A673 (cell line): Measurements from ENCODE around the gene UVRAG. TPM values are rescaled to one million over a fixed set of nuclear protein-coding genes. Genes with fewer than 3 reads are reported as not detected.
"Not testable (repeated sequence)": the region's sequence is repeated elsewhere in the genome, so short reads cannot be mapped to it uniquely, and the experiment has no call there.

ENCODE experiments used
- BruUV-seq: library from RNA; stranded (reverse); fragments of 400-500 nt; replicated peaks from 2 replicates; lab custom pipeline; 2021; lab: Mats Ljungman, UMichigan
- CTCF ChIA-PET: fragments of 300-600 bp; sonication (Branson Sonifier 250); formaldehyde crosslinking; loops from one replicate; lab custom pipeline; 2022; ENCODE audit warnings: antibody characterized with exemption; lab: Charles Lee
- POLR2A ChIA-PET: fragments of 300-600 bp; sonication (Branson Sonifier 250); formaldehyde crosslinking; loops from one replicate; lab custom pipeline; 2022; ENCODE audit warnings: antibody characterized with exemption; ENCODE audit not compliant: low non-redundant PET; lab: Charles Lee
- DNase-seq: peaks from one replicate; pipeline ENCODE4 v3.0.0-alpha.2; 2015; ENCODE audit warnings: low spot score
- H3K27ac ChIP-seq: fragments of 200-600 bp; sonication (generic); 2 replicates; pipeline ENCODE4 v1.5.1; 2016; ENCODE audit warnings: mixed run types, low read depth, mild to moderate bottlenecking, mixed read lengths, antibody characterized with exemption, low read length; ENCODE audit not compliant: poor library complexity, severe bottlenecking
- H3K27me3 ChIP-seq: fragments of 200-600 bp; sonication (generic); replicated peaks from 2 replicates; pipeline ENCODE4 v1.6.1; 2017; ENCODE audit warnings: mixed run types, low read depth, mild to moderate bottlenecking, mixed read lengths, antibody characterized with exemption, low read length; ENCODE audit not compliant: insufficient read depth, poor library complexity
- H3K36me3 ChIP-seq: fragments of 200-600 bp; sonication (generic); 2 replicates; pipeline ENCODE4 v1.6.1; 2016; ENCODE audit warnings: mixed run types, mild to moderate bottlenecking, mixed read lengths, antibody characterized with exemption, low read length; ENCODE audit not compliant: insufficient read depth, poor library complexity, severe bottlenecking
- H3K4me1 ChIP-seq: fragments of 200-600 bp; sonication (generic); 2 replicates; pipeline ENCODE4 v1.6.1; 2017; ENCODE audit warnings: mixed run types, mild to moderate bottlenecking, mixed read lengths, antibody characterized with exemption, low read length; ENCODE audit not compliant: insufficient read depth, poor library complexity, severe bottlenecking
- H3K4me3 ChIP-seq: fragments of 200-600 bp; sonication (generic); 2 replicates; pipeline ENCODE4 v1.5.1; 2016; ENCODE audit warnings: low read depth, mixed run types, mild to moderate bottlenecking, mixed read lengths, low read length; ENCODE audit not compliant: poor library complexity, severe bottlenecking
- H3K9me3 ChIP-seq: fragments of 200-600 bp; sonication (generic); 2 replicates; pipeline ENCODE4 v1.6.1; 2016; ENCODE audit warnings: mixed run types, low read depth, mild to moderate bottlenecking, mixed read lengths, antibody characterized with exemption, low read length; ENCODE audit not compliant: poor library complexity, severe bottlenecking
- CTCF ChIP-seq: fragments of 300-800, 200-600 bp; sonication (generic); conservative IDR thresholded peaks from 2 replicates; pipeline ENCODE4 v1.5.1; 2017; ENCODE audit warnings: low read depth, mild to moderate bottlenecking, antibody characterized with exemption, low read length, moderate library complexity, mixed read lengths
- EZH2 ChIP-seq: fragments of 200-600 bp; sonication (generic); IDR thresholded peaks from 2 replicates; pipeline ENCODE4 v1.6.1; 2017; ENCODE audit warnings: borderline replicate concordance, low read depth, mild to moderate bottlenecking, mixed read lengths, antibody characterized with exemption, low read length; ENCODE audit not compliant: poor library complexity, severe bottlenecking
- intact Hi-C: fragments of 100-400 bp; cut with micrococcal nuclease; formaldehyde crosslinking; loops from one replicate; pipeline ENCODE4 v1.10.0; 2022; ENCODE audit not compliant: unreplicated experiment
- total RNA-seq: library from RNA; stranded (reverse); gene quantifications from 2 replicates; pipeline ENCODE4 v1.2.3, GENCODE V29; 2021

The UVRAG gene
- total RNA-seq, 1 experiment from 2014 or later = 21.1 TPM

GRCh38 chr11:76075716-76076115 is 260.7 kb downstream of the UVRAG start:
- Histone ChIP-seq H3K4me1 (peaks cover 34% of the 10 kb centered on the region), H3K9me3 (no peaks in the 10 kb centered on the region), H3K27ac (no peak overlapping the region), H3K4me3 (no peak overlapping the region), H3K36me3 (no peaks in the 10 kb centered on the region), H3K27me3 (no peaks in the 10 kb centered on the region)
- intact Hi-C loops = no loop called here
- CTCF ChIA-PET = no interaction called here
- DNase-seq = peak; percentile 7
- TF ChIP-seq EZH2 = no peak
- TF ChIP-seq CTCF = no peak
- BruUV-seq = no TSS peak
- POLR2A ChIA-PET = no interaction called here

GRCh38 chr11:76076253-76076652 is 261.2 kb downstream of the UVRAG start:
- H3K27me3 ChIP-seq, CTCF ChIA-PET, POLR2A ChIA-PET, DNase-seq, H3K9me3 ChIP-seq, BruUV-seq, H3K4me3 ChIP-seq, intact Hi-C loops, H3K36me3 ChIP-seq, H3K27ac ChIP-seq: not testable (repeated sequence)
- H3K4me1 ChIP-seq = peaks cover 34% of the 10 kb centered on the region

- no peak for DNase-seq
Observed at GRCh38 chr11:76076749-76077148, 261.7 kb downstream of the UVRAG start.

More at GRCh38 chr11:76076749-76077148, 261.7 kb downstream of the UVRAG start:
- POLR2A ChIA-PET = no interaction called here
- Histone ChIP-seq H3K4me1 (peaks cover 34% of the 10 kb centered on the region), H3K27ac (no peak overlapping the region), H3K9me3 (no peaks in the 10 kb centered on the region), H3K4me3 (no peak overlapping the region), H3K36me3 (no peaks in the 10 kb centered on the region), H3K27me3 (no peaks in the 10 kb centered on the region)
- CTCF ChIA-PET = no interaction called here
- intact Hi-C loops = no loop called here
- TF ChIP-seq CTCF (no peak), EZH2 (no peak)
- BruUV-seq = no TSS peak
